22Rv1 (cell line): ENCODE measurements around the gene MDM4.

Source experiments
- ZFX ChIP-seq: fragments of 450-650 bp; IDR thresholded peaks from 2 replicates; pipeline ENCODE4 v1.6.1; 2017; ENCODE audit warnings: antibody characterized with exemption, borderline replicate concordance
- TF ChIP-seq, protein P1 (sequence below): fragments of 450-650 bp; IDR thresholded peaks from 2 replicates; pipeline ENCODE4 v1.5.1; 2017; ENCODE audit warnings: mild to moderate bottlenecking

DNA sequence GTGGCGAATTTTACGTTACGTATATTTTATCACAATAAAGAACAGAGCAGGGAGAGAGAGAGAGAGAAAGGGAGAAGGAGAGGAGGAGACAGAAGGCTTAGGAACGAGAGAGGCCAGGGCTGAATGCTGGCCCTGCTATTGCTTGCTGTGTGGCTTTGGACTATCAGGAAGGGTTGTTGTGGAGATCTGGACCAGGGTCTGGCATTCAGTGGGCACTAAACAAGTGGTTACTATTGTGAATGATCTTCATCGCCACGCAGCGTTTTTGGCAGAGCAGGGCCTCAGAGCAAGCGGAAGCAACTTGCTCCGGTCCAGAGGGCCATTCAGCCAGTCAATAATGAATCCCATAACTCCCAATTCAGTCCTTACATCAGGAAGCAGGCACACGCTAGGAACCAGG is 48.0 kb upstream of the MDM4 start:
- no peak for TF ChIP-seq ZFX
- TF ChIP-seq, protein P1, sequence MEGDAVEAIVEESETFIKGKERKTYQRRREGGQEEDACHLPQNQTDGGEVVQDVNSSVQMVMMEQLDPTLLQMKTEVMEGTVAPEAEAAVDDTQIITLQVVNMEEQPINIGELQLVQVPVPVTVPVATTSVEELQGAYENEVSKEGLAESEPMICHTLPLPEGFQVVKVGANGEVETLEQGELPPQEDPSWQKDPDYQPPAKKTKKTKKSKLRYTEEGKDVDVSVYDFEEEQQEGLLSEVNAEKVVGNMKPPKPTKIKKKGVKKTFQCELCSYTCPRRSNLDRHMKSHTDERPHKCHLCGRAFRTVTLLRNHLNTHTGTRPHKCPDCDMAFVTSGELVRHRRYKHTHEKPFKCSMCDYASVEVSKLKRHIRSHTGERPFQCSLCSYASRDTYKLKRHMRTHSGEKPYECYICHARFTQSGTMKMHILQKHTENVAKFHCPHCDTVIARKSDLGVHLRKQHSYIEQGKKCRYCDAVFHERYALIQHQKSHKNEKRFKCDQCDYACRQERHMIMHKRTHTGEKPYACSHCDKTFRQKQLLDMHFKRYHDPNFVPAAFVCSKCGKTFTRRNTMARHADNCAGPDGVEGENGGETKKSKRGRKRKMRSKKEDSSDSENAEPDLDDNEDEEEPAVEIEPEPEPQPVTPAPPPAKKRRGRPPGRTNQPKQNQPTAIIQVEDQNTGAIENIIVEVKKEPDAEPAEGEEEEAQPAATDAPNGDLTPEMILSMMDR: no peak
